Activated T-cell treated with anti-CD3 and anti-CD28 coated beads for 1 hour (primary cell): ENCODE measurements around the gene CHN2.

ENCODE experiments used
- DNase-seq: peaks from one replicate; pipeline ENCODE4 v3.0.0-alpha.2; 2020; ENCODE audit warnings: low read depth

The CHN2 gene

DNA sequence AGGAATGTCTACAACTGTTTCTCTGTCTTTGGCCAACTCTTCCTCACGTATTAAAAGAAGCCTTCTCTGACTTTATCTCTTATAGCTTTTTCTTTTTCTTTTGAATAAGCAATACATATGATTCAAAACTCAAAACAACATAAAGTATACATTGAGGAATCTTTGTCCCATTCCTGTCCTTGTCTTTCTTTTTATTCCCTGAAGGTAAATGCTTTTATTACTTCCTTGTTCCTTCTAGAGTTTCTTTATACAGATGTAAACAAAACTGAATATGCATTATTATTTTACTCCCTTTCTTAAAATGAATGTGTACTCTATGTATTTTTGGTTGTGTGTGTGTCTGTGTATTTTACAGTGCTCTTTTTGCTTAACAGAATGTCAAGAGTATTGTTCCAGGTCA, 170.1 kb downstream of the CHN2 start:
- DNase-seq, result no peak

DNA sequence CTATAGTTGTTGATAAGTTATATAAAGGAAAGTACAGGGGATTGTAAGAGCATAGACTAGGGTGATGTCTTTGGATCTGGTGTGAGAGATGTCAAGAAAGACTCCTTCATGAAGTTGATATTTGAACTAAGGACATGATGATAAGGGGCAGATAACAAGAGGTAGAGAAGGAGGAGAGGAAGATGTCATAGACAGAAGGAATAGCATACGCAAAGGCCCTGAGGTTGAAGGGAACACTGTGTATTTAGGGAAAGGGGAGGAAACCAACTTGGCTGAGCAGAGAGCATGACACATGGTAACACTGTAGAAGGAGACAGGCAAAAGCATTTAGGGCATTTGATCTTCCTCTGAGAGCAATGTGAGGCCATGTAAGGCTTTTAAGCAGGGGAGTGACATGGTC, 170.8 kb downstream of the CHN2 start:
- DNase-seq, result no peak

GRCh38 chr7:29367784-29368183, 173.2 kb downstream of the CHN2 start:
- no peak for DNase-seq

- DNase-seq, result no peak
These were observed 175.4 kb downstream of the CHN2 start for GRCh38 chr7:29369909-29370488.

GRCh38 chr7:29370531-29371314, 176.1 kb downstream of the CHN2 start:
- DNase-seq, result no peak

DNA sequence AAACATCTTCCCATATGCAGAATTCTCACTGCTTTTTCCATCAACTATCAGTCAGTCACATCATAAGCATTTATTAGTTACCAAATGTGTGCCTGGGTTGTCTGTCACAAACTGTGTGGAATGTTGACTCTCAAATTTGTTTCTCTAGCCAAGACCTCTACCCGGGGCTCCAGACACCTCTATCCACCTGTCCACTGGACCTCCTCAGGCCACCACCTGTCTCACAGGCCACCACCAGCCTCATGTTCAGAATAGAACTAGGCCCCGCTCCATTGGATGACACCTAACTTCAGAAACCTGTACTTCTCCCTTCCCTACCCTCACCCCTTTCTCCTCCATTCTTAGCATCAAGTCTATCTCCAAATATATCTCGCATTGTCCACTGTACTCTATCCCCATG, 176.9 kb downstream of the CHN2 start:
- DNase-seq, result no peak

DNA sequence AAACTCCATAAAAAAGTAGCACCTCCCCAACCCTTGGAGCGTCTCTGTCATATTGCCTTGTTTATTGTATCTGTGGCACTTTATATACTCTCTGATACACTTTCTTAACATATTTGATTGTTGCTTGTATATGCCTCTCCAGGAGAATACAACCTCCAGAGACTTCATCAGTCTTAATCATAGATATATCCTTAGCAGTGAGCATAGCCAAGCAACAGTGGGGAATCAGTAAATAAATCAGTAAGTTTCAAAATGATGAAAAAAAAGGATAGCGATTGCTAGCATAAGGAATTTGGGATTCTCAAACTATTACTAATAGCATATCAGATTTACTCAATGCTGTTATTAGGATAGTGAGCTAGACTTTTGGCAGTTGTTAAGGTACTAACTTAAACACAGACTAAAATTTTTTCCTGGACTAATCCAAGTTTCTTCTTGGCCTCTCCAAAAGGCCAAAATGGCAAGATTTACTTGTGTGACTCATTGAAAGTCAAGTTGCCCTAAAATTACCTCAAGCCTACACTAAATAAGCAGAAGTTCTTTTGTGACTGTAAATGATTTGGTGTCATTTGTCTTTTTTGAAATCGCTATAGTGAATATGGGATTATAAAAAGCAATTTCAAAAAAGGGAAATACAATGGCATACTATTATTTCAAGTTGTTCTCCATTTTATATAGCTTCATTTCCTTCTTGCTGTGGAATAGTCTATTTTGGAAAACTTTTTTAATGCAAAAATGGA, 177.9 kb downstream of the CHN2 start:
- no peak for DNase-seq

GRCh38 chr7:29375641-29376562, 181.3 kb downstream of the CHN2 start:
- no peak for DNase-seq

DNA sequence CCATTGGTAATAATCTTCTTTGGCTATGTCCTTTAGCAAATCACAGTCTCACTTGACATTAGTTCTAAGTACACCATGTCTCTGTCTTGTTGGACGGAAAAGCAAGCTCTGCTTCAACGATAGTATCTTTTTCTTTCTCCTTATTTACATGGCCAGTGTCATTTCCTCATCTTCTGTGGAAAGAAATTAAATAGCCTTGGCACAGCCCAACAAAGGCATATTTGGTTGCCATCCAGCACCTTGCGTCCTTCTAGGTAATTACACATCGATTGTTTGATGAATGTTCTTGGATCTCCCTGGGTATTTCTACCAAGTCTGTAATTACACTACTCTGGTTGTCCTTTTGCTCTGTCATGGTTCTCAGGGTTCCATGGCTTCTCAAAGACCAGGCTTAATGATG, 183.1 kb downstream of the CHN2 start:
- no peak for DNase-seq

- DNase-seq, result no peak
These were observed 185.0 kb downstream of the CHN2 start for GRCh38 chr7:29379551-29379950.

DNA sequence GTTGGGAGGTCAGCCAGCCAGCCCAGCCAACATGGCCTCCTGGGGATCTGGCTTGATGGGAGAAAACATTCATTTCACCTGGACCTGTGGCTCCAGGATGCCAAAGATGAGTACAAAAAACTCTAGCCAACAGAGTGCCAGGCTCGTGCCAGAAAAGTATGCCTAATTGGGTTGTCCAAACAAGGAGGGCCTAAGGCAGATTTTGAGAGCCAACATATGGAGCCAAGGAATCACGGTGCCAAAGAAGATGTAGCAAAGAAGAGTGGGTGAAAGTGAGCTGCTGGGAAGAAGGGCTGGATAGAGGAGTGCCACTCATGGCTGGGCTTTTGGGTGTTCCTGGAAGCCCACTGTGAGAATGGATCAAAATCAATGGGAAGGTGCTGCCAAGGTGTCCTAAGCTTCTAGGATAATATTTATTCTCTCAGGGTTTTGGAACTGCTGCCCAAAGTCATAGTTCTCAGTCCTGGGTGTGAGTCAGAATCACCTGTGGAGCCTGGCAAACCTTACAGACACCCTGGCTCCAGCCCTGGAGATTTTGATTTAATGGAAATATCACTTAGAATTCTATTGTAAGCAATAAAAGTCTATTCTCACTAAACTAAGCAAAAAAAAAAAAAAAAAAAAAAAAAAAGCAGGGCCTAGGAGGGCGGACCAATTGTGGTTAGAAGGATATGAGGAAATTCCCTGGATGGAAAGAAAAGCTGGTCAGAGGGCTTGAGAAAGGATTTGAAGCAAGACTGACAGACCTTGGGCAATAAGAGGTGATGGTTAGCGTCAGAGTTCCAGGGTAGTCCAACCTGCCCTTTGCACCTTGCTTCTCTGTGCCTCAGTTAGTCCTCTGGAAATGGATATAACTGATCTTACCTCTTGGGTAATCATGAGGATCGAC, 186.9 kb downstream of the CHN2 start:
- DNase-seq, result no peak

DNA sequence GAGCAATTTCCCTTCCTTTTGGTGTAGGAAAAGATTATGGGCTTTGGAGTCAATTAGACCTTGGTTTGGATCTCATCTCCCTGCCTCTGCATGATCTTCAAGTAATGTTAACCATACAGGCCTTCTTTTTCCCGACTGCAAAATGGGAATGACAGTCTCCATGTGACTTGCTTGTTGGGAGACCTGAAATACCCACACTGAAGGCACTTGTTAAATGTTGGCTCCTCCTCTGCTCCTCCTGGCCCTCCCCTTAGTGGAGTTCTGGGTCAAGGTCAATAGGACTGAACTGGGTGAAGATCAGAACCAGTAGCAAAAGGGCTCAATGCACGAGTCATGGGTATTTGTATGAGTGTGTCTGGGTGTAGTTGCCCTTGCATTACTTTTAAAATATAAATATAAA, 189.7 kb downstream of the CHN2 start:
- DNase-seq, result no peak

DNA sequence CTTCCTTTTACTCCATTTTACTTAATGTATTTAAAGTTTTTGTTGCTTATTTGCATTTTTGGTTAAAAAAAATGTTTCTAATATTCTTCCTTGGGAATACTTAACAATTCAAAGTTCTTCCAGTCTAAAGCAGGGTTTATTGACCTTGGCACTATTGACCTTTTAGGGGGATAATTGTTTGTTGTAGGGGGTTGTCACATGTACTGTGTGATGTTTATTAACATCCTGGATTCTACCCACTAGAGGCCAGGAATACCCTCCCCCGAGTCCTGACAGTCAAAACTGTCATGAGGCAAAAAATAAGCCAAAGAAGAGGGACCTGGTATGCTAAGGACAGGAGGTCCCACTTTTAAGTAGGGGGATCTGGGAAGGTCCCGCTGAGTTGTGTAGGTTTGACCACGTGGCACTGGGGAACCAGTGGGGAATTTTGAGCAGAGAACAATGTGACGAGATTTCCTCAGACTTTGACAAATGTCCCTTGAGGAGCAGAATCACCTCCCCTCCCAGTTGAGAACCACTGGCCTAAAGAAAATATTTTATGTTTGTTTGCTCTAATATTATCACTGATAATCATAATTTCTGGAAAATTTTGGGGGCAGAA, 190.7 kb downstream of the CHN2 start:
- no peak for DNase-seq

GRCh38 chr7:29386196-29386765, 191.7 kb downstream of the CHN2 start:
- DNase-seq, result no peak

- DNase-seq, result no peak
These were observed 196.7 kb downstream of the CHN2 start for GRCh38 chr7:29391262-29391661.

GRCh38 chr7:29394321-29394720, 199.7 kb downstream of the CHN2 start:
- DNase-seq, result no peak

DNA sequence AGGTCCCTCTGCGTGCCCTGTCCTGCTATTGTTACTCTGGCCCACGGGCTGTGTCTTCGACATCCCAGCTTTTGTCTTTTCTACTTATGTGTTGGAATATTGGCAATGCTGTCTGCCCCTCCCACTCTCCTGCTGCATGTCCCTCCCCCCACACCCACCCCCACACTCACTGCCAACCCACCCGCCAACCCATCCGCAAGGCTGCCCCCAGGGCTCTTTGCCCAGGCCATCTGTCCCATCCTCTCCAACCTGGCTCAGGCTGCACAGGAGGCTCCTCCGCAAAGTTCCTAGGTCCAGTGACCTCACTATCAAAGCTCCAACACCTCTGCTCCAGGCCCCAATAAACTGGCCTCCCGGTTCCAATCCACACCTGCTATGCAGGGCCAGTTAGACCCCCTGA, 202.0 kb downstream of the CHN2 start:
- DNase-seq, result no peak

GRCh38 chr7:29397398-29397797, 202.8 kb downstream of the CHN2 start:
- DNase-seq, result no peak

DNA sequence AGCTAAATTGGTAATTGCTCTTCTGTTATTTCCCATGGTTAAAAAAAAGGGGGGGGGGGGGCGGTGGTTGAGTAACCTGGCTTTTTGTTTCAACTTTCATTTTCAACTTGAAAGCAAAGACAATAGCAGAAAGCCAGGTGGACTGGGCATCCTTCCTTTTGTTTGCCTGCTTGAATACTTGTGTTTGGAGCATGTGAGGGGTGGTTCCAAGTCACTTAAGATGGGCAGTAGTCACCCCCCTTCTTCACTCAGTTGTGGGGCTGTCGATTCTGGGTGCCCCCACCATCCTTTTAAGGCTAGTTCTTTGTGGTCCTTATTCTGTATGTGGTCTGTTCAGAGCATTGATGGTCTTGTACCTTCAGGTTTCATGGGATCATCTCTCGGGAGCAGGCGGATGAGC, 203.4 kb downstream of the CHN2 start:
- no peak for DNase-seq

- no peak for DNase-seq
These were observed 205.9 kb downstream of the CHN2 start for GRCh38 chr7:29400437-29400836.
